ENCODE data around the gene MAP2K2.

The MAP2K2 gene

DNA sequence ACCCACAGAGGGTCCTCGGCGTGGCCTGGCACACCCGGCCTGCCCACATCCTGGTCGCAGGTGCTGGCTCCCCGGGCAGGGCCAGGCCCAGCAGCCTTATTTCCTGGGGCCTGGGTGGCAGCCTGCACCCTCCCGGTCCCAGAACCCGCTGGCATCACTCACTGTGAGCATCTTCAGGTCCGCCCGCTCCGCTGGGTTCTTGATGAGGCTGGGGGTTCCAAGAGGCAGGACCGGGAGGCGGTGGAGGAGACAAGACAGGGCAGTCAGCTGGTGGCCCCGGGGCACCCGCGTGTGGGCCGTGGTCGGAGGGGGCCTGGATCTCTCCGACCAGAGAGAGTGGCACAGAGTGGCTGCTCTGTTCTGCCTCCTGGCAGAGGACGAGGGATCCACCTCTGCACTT, 29.6 kb downstream of the MAP2K2 start:
- Histone ChIP-seq H3K9me3 (ENCODE audit: control insufficient read depth, low read length) (no peaks in the 10 kb centered on the region), H3K36me3 (ENCODE audit: control insufficient read depth, insufficient read depth, low read length) (no peaks in the 10 kb centered on the region), H3K27me3 (ENCODE audit: control insufficient read depth, insufficient read depth, low read length) (no peaks in the 10 kb centered on the region), H3K4me1 (ENCODE audit: control insufficient read depth, insufficient read depth, low read length) (peaks cover 31% of the 10 kb centered on the region), H3K9ac (ENCODE audit: low read length) (no peak overlapping the region), H3K4me3 (ENCODE audit: low read length) (no peak overlapping the region)

DNA sequence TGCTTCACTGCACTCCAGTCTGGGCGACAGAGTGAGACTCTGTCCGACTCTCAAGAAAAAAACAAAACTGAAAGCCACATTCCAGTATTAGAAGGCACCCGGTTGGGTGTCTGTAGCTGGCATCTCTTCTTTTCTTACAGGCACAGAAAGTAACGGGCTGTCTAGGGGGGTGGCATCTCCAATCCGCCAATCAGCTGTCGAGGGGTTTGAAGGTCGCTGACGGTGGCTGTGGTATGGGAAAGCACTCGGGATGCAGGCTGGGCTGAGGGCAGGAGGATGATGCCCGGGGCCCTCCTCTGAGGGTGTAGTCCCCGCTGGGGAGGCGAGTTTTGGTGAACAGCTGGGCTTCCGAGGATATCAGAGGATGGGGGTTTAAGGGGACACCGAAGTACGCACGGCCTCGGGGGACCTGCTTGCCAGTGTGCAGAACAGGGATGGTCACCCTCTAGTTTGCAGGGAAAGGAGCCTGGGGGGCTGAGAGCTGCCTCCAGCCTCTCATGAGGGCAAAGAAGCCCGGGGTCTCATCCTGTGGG, 30.2 kb downstream of the MAP2K2 start:
- no peak overlapping the region for H3K9ac ChIP-seq (ENCODE audit: low read length)
- H3K36me3 ChIP-seq (ENCODE audit: control insufficient read depth, insufficient read depth, low read length), result no peaks in the 10 kb centered on the region
- no peaks in the 10 kb centered on the region for H3K9me3 ChIP-seq (ENCODE audit: control insufficient read depth, low read length)
- no peaks in the 10 kb centered on the region for H3K27me3 ChIP-seq (ENCODE audit: control insufficient read depth, insufficient read depth, low read length)
- no peak overlapping the region for H3K4me3 ChIP-seq (ENCODE audit: low read length)
- peaks cover 31% of the 10 kb centered on the region for H3K4me1 ChIP-seq (ENCODE audit: control insufficient read depth, insufficient read depth, low read length)

- no peak overlapping the region for H3K9ac ChIP-seq (ENCODE audit: low read length)
- H3K9me3 ChIP-seq (ENCODE audit: control insufficient read depth, low read length), result no peaks in the 10 kb centered on the region
- H3K36me3 ChIP-seq (ENCODE audit: control insufficient read depth, insufficient read depth, low read length), result no peaks in the 10 kb centered on the region
- peaks cover 28% of the 10 kb centered on the region for H3K4me1 ChIP-seq (ENCODE audit: control insufficient read depth, insufficient read depth, low read length)
- no peaks in the 10 kb centered on the region for H3K27me3 ChIP-seq (ENCODE audit: control insufficient read depth, insufficient read depth, low read length)
- no peak overlapping the region for H3K4me3 ChIP-seq (ENCODE audit: low read length)
Measured at GRCh38 chr19:4090356-4091220, 33.3 kb downstream of the MAP2K2 start.

DNA sequence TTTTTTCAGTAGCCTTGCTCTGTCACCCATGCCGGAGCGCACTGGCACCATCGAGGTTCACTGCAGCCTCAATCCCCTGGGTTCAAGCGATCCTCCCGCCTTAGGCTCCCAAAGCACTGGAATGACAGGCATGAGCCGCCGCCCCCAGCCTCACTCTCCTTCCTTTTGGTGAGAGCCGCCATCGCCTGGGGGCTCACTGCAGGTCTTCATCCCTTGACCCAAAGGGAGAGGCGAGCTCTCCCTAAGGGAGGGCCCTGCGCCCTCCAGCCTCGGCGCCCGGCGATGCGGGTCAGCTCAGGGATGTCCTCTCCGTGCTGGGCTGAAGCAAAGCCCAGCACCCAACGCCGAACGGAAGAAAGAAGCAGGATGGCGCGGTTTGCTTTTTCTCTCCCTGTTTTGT, 34.0 kb downstream of the MAP2K2 start:
- Histone ChIP-seq H3K27me3 (ENCODE audit: control insufficient read depth, insufficient read depth, low read length) (no peaks in the 10 kb centered on the region), H3K36me3 (ENCODE audit: control insufficient read depth, insufficient read depth, low read length) (no peaks in the 10 kb centered on the region), H3K9me3 (ENCODE audit: control insufficient read depth, low read length) (no peaks in the 10 kb centered on the region), H3K9ac (ENCODE audit: low read length) (no peak overlapping the region), H3K4me1 (ENCODE audit: control insufficient read depth, insufficient read depth, low read length) (peaks cover 22% of the 10 kb centered on the region), H3K4me3 (ENCODE audit: low read length) (no peak overlapping the region)

- no peak overlapping the region for H3K9ac ChIP-seq (ENCODE audit: low read length)
- no peaks in the 10 kb centered on the region for H3K9me3 ChIP-seq (ENCODE audit: control insufficient read depth, low read length)
- H3K36me3 ChIP-seq (ENCODE audit: control insufficient read depth, insufficient read depth, low read length), result no peaks in the 10 kb centered on the region
- H3K27me3 ChIP-seq (ENCODE audit: control insufficient read depth, insufficient read depth, low read length), result no peaks in the 10 kb centered on the region
- no peak overlapping the region for H3K4me3 ChIP-seq (ENCODE audit: low read length)
- peaks cover 19% of the 10 kb centered on the region for H3K4me1 ChIP-seq (ENCODE audit: control insufficient read depth, insufficient read depth, low read length)
Measured at GRCh38 chr19:4089400-4089908, 34.5 kb downstream of the MAP2K2 start.

DNA sequence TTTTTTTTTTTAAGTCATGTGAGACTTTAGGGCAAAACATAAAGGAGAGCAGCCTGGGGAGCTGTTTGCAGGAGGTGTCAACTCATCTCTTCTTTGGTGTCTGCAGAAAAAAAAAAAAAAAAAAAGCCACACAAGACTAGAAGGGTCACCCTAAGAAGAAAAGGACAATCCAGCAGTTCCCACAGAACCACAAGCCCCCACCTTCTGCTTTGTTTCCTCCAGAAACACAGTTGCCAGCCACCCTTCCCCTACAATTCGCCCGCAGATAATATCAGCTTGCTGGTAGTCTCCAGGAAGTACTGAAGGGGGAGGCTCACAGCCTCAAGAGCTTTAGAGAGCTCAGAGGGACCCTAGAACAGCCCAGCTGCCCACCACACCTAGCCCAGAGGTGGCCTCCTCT, 34.9 kb downstream of the MAP2K2 start:
- H3K9me3 ChIP-seq (ENCODE audit: control insufficient read depth, low read length), result no peaks in the 10 kb centered on the region
- H3K36me3 ChIP-seq (ENCODE audit: control insufficient read depth, insufficient read depth, low read length), result no peaks in the 10 kb centered on the region
- no peak overlapping the region for H3K4me3 ChIP-seq (ENCODE audit: low read length)
- H3K9ac ChIP-seq (ENCODE audit: low read length), result no peak overlapping the region
- no peaks in the 10 kb centered on the region for H3K27me3 ChIP-seq (ENCODE audit: control insufficient read depth, insufficient read depth, low read length)
- peaks cover 19% of the 10 kb centered on the region for H3K4me1 ChIP-seq (ENCODE audit: control insufficient read depth, insufficient read depth, low read length)

- H3K36me3 ChIP-seq (ENCODE audit: control insufficient read depth, insufficient read depth, low read length), result no peaks in the 10 kb centered on the region
- no peak overlapping the region for H3K9ac ChIP-seq (ENCODE audit: low read length)
- H3K4me1 ChIP-seq (ENCODE audit: control insufficient read depth, insufficient read depth, low read length), result peaks cover 24% of the 10 kb centered on the region
- H3K27me3 ChIP-seq (ENCODE audit: control insufficient read depth, insufficient read depth, low read length), result no peaks in the 10 kb centered on the region
- H3K9me3 ChIP-seq (ENCODE audit: control insufficient read depth, low read length), result no peaks in the 10 kb centered on the region
- H3K4me3 ChIP-seq (ENCODE audit: low read length), result no peak overlapping the region
Measured at GRCh38 chr19:4087787-4088679, 35.9 kb downstream of the MAP2K2 start.

DNA sequence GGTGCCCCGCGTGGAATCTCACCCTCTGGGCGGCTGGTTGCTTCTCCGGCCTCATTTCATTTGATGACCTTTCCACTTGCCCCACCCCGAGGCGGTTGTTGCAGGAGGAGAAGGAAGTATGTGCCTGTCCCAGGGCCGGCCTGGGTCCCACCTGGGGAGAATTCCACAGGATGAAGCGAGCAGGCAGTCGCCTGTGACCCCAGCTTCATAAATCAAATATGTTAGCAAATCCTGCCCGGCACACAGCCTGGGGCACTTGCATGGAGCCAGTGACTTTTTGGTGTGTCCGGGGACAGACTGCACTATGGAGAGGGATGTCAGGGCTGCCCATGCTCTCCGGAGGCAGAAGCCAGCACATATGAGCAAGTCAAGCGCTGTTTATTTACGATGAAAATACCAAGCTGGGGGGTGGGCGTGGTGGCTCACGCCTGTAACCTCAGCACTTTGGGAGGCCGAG, 37.5 kb downstream of the MAP2K2 start:
- Histone ChIP-seq H3K27me3 (ENCODE audit: control insufficient read depth, insufficient read depth, low read length) (no peaks in the 10 kb centered on the region), H3K36me3 (ENCODE audit: control insufficient read depth, insufficient read depth, low read length) (no peaks in the 10 kb centered on the region), H3K4me1 (ENCODE audit: control insufficient read depth, insufficient read depth, low read length) (peaks cover 24% of the 10 kb centered on the region), H3K9ac (ENCODE audit: low read length) (no peak overlapping the region), H3K9me3 (ENCODE audit: control insufficient read depth, low read length) (no peaks in the 10 kb centered on the region), H3K4me3 (ENCODE audit: low read length) (no peak overlapping the region)

DNA sequence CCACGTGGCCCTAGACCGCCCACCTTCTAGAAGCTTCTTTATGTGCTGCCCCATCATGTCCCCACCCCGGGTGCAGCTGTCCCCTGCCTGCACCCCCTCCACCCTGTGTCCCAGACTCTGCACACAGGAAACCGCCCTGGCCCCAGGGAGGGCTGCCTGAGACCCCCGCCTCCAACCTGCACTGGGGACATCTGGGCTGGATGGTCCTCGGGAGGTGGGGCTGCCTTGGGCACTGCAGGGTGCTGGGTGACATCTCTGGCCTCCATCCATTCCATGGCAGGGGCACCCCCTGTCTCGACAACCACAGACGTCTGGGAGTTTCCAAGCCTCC, 39.4 kb downstream of the MAP2K2 start:
- no peak overlapping the region for H3K4me3 ChIP-seq (ENCODE audit: low read length)

DNA sequence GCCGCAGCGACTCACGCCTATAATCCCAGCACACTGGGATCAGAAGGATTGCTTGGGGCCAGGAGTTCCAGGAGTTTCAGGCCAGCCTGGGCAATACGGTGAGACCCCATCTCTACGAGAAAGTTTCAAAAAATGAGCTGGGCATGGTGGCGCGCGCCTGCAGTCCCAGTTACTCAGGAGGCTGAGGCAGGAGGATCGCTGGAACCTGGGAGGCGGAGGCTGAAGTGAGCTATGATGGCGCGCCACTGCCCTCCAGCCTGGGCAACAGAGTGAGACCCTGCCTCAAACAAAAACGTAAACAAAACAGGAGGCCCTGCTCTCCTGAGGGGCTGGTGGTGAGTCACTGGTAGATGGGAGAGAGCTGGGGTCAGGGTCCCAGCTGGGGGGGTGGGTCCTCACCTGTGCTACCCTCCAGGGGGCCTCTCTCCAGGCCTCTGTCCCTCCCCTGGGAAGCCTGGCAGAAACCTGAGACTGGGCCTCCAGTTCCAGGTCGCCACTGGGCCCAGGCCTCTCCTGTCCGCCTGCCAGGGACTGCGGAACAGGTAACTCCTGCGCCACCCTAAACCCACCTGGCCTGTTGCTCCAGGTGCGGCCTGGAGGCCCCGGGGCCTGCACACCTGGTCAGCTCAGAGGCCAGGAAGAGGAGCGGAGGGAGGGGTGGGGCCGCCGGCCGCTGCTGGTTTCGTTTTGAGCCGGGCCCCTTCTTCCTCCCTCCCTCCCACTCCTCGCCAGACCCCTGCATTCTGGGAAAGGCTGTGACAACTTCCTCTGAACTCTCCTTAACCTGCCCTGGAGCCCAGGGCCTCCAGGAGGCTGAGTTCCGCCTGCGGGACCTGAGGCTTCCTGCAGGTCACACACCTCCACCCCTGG, 40.0 kb downstream of the MAP2K2 start:
- Histone ChIP-seq H3K4me1 (ENCODE audit: control insufficient read depth, insufficient read depth, low read length) (peaks cover 27% of the 10 kb centered on the region), H3K9me3 (ENCODE audit: control insufficient read depth, low read length) (no peaks in the 10 kb centered on the region), H3K4me3 (ENCODE audit: low read length) (no peak overlapping the region), H3K36me3 (ENCODE audit: control insufficient read depth, insufficient read depth, low read length) (no peaks in the 10 kb centered on the region), H3K9ac (ENCODE audit: low read length) (peak overlapping the region; percentile 69), H3K27me3 (ENCODE audit: control insufficient read depth, insufficient read depth, low read length) (no peaks in the 10 kb centered on the region)

More for the DNA sequence above, 39.4 kb downstream of the MAP2K2 start:
- H3K27me3 ChIP-seq (ENCODE audit: control insufficient read depth, insufficient read depth, low read length), result no peaks in the 10 kb centered on the region
- no peaks in the 10 kb centered on the region for H3K9me3 ChIP-seq (ENCODE audit: control insufficient read depth, low read length)
- no peaks in the 10 kb centered on the region for H3K36me3 ChIP-seq (ENCODE audit: control insufficient read depth, insufficient read depth, low read length)
- H3K4me1 ChIP-seq (ENCODE audit: control insufficient read depth, insufficient read depth, low read length), result peaks cover 24% of the 10 kb centered on the region
- peak overlapping the region; percentile 69 for H3K9ac ChIP-seq (ENCODE audit: low read length)

- H3K27me3 ChIP-seq (ENCODE audit: control insufficient read depth, insufficient read depth, low read length), result no peaks in the 10 kb centered on the region
- H3K4me3 ChIP-seq (ENCODE audit: low read length), result no peak overlapping the region
- no peaks in the 10 kb centered on the region for H3K36me3 ChIP-seq (ENCODE audit: control insufficient read depth, insufficient read depth, low read length)
- peaks cover 41% of the 10 kb centered on the region for H3K4me1 ChIP-seq (ENCODE audit: control insufficient read depth, insufficient read depth, low read length)
- H3K9ac ChIP-seq (ENCODE audit: low read length), result no peak overlapping the region
- no peaks in the 10 kb centered on the region for H3K9me3 ChIP-seq (ENCODE audit: control insufficient read depth, low read length)
Measured at GRCh38 chr19:4082172-4082571, 41.8 kb downstream of the MAP2K2 start.
